Neural cell (in vitro differentiated cells): ENCODE results near the gene CCDC71.

Experiments
- CTCF ChIP-seq: fragments of 450-650 bp; IDR thresholded peaks from 2 replicates; pipeline ENCODE4 v1.5.1; 2014; ENCODE audit warnings: antibody characterized with exemption, mild to moderate bottlenecking, moderate library complexity; ENCODE audit not compliant: poor library complexity, severe bottlenecking
- EZH2 ChIP-seq: fragments of 200-600, 300-800 bp; shearing (Covaris generic), sonication (generic); IDR thresholded peaks from 2 replicates; pipeline ENCODE4 v1.6.1; 2014; ENCODE audit warnings: antibody characterized with exemption, low read length, borderline replicate concordance, mild to moderate bottlenecking; ENCODE audit not compliant: insufficient read depth, poor library complexity, severe bottlenecking
- RAD21 ChIP-seq: fragments of 450-650 bp; conservative IDR thresholded peaks from 2 replicates; pipeline ENCODE4 v1.6.1; 2014; ENCODE audit warnings: antibody characterized with exemption, mild to moderate bottlenecking, moderate library complexity
- REST ChIP-seq: IDR thresholded peaks from 2 replicates; pipeline ENCODE4 v1.6.1; 2012; ENCODE audit warnings: borderline replicate concordance

GRCh38 chr3:49119036-49119435 is 47.1 kb downstream of the CCDC71 start:
- TF ChIP-seq EZH2 (no peak), CTCF (no peak), REST (no peak), RAD21 (no peak)
